ENCODE data around the gene MYOD1.

The MYOD1 gene

GRCh38 chr11:17703951-17704350, 15.4 kb upstream of the MYOD1 start:
- peak in 1 of 2 experiments; percentile 8 for DNase-seq

- no peak for DNase-seq
Measured at GRCh38 chr11:17707830-17708229, 11.5 kb upstream of the MYOD1 start.

- DNase-seq = no peak
Measured at GRCh38 chr11:17711836-17712235, 7.5 kb upstream of the MYOD1 start.

GRCh38 chr11:17713851-17714250, 5.5 kb upstream of the MYOD1 start:
- DNase-seq = no peak

GRCh38 chr11:17714356-17714854, 5.0 kb upstream of the MYOD1 start:
- DNase-seq = no peak

- DNase-seq = no peak
Measured at GRCh38 chr11:17714870-17715269, 4.5 kb upstream of the MYOD1 start.

GRCh38 chr11:17716807-17717206, 2.6 kb upstream of the MYOD1 start:
- no peak for DNase-seq

GRCh38 chr11:17718015-17718414, 1.4 kb upstream of the MYOD1 start:
- DNase-seq = no peak

GRCh38 chr11:17718510-17718962, 835 bp upstream of the MYOD1 start:
- no peak for DNase-seq

- DNase-seq = no peak
Measured at GRCh38 chr11:17719938-17720795, 796 bp downstream of the MYOD1 start.

GRCh38 chr11:17720796-17721171, 1.4 kb downstream of the MYOD1 start:
- no peak for DNase-seq

GRCh38 chr11:17721242-17721999, 2.0 kb downstream of the MYOD1 start:
- no peak for DNase-seq

- DNase-seq = peak in 1 of 2 experiments; percentile 20
Measured at GRCh38 chr11:17722000-17722643, 2.8 kb downstream of the MYOD1 start.

GRCh38 chr11:17724020-17724908, 4.9 kb downstream of the MYOD1 start:
- no peak for DNase-seq

GRCh38 chr11:17725174-17725573, 5.8 kb downstream of the MYOD1 start:
- no peak for DNase-seq

GRCh38 chr11:17730137-17730536, 10.8 kb downstream of the MYOD1 start:
- no peak for DNase-seq

GRCh38 chr11:17730608-17731462, 11.5 kb downstream of the MYOD1 start:
- peak; percentile 96 to 97 for DNase-seq

GRCh38 chr11:17733261-17733660, 13.9 kb downstream of the MYOD1 start:
- DNase-seq = no peak

- peak; percentile 60 to 74 for DNase-seq
Measured at GRCh38 chr11:17734418-17734911, 15.1 kb downstream of the MYOD1 start, which contains the start of gene KCNC1. KCNC1 (plus strand) TSS chr11:17734781; CDS start chr11:17736003, 1,222 bp downstream.

GRCh38 chr11:17734986-17735817, 15.8 kb downstream of the MYOD1 start:
- peak in 1 of 2 experiments; percentile 44 for DNase-seq

All from NCI-H2081 (cell line).